A673 (cell line): Measurements from ENCODE around the gene CFAP68.

Source experiments
- EZH2 ChIP-seq: fragments of 200-600 bp; sonication (generic); IDR thresholded peaks from 2 replicates; pipeline ENCODE4 v1.6.1; 2017; ENCODE audit warnings: borderline replicate concordance, low read depth, mild to moderate bottlenecking, mixed read lengths, antibody characterized with exemption, low read length; ENCODE audit not compliant: poor library complexity, severe bottlenecking
- TF ChIP-seq, protein P1 (sequence below): fragments of 300-800, 200-600 bp; sonication (generic); conservative IDR thresholded peaks from 2 replicates; pipeline ENCODE4 v1.5.1; 2017; ENCODE audit warnings: low read depth, mild to moderate bottlenecking, antibody characterized with exemption, low read length, moderate library complexity, mixed read lengths

DNA sequence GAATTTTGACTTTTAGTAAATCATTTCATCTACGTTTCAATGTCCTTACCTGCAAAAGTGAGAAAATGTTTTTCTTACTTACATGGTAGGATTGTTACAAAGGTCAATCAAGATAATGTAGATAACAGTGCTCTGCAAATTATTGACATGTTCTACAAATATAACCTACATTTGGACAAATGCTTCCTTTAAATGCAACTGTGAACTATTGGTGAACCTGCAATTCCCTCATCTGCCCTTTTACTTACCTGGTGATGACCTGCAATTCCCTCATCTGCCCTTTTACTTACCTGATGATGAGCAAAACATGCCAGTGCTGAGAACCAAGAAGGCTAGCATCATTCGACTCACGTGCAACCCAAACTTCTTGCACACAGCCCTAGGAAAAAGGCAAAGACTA lies 19.1 kb upstream of the CFAP68 start:
- TF ChIP-seq, protein P1, sequence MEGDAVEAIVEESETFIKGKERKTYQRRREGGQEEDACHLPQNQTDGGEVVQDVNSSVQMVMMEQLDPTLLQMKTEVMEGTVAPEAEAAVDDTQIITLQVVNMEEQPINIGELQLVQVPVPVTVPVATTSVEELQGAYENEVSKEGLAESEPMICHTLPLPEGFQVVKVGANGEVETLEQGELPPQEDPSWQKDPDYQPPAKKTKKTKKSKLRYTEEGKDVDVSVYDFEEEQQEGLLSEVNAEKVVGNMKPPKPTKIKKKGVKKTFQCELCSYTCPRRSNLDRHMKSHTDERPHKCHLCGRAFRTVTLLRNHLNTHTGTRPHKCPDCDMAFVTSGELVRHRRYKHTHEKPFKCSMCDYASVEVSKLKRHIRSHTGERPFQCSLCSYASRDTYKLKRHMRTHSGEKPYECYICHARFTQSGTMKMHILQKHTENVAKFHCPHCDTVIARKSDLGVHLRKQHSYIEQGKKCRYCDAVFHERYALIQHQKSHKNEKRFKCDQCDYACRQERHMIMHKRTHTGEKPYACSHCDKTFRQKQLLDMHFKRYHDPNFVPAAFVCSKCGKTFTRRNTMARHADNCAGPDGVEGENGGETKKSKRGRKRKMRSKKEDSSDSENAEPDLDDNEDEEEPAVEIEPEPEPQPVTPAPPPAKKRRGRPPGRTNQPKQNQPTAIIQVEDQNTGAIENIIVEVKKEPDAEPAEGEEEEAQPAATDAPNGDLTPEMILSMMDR, result no peak
- TF ChIP-seq EZH2, result no peak
